ENCODE data around the gene RAD50.

The RAD50 gene

DNA sequence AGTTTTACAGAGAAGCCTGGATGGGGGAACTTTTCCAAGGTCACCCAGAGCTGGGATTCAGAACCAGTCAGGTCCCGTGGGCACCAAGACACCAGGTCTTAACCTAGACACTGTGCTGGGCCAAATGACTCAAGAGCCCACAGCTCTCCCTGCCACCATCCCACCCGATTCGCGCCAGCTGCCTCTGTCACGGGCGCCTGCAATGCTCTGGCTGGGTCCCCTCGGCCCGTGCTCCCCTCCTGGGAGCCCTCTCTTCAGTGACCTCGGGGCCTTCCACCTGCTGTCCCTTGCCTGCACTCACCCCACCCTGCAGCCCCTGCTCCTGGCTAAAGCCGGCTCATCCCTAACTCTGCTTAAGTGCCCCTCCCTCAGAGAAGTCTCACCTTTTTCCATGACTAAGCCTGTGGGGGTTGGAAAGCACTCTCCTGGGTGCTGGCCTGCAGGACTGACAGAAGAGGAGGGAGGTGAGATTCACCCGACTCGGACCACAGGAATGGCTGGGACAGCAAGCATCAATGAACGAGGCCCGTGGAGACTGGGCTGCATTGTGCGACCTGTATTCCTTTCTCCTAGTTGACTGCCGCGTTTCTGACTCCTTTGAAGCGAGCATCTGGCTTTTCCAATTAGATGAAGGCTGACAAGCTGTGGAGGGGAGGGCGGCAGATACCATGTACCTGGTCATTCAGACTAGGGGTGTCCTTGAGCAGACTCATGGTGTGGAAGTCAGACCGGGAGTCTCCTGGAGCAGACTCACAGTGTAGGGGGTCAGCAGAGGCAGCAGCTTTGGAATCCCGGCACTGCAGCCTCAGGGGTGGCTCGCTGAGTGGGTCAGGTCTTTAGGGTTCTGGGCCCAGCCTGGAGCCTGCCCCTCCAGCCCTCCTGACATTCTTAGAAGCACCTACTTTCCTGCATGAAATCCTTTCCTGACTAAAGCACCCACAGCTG, 111.3 kb downstream of the RAD50 start:
- DNase-seq (ENCODE audit: low read depth) = no peak
- H3K4me3 ChIP-seq (ENCODE audit: low read depth, low read length) = no peak overlapping the region
- TF ChIP-seq, protein P1, sequence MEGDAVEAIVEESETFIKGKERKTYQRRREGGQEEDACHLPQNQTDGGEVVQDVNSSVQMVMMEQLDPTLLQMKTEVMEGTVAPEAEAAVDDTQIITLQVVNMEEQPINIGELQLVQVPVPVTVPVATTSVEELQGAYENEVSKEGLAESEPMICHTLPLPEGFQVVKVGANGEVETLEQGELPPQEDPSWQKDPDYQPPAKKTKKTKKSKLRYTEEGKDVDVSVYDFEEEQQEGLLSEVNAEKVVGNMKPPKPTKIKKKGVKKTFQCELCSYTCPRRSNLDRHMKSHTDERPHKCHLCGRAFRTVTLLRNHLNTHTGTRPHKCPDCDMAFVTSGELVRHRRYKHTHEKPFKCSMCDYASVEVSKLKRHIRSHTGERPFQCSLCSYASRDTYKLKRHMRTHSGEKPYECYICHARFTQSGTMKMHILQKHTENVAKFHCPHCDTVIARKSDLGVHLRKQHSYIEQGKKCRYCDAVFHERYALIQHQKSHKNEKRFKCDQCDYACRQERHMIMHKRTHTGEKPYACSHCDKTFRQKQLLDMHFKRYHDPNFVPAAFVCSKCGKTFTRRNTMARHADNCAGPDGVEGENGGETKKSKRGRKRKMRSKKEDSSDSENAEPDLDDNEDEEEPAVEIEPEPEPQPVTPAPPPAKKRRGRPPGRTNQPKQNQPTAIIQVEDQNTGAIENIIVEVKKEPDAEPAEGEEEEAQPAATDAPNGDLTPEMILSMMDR (conservative IDR thresholded peaks at IDR 0.05; ENCODE audit: low read depth, low read length) = no peak

DNA sequence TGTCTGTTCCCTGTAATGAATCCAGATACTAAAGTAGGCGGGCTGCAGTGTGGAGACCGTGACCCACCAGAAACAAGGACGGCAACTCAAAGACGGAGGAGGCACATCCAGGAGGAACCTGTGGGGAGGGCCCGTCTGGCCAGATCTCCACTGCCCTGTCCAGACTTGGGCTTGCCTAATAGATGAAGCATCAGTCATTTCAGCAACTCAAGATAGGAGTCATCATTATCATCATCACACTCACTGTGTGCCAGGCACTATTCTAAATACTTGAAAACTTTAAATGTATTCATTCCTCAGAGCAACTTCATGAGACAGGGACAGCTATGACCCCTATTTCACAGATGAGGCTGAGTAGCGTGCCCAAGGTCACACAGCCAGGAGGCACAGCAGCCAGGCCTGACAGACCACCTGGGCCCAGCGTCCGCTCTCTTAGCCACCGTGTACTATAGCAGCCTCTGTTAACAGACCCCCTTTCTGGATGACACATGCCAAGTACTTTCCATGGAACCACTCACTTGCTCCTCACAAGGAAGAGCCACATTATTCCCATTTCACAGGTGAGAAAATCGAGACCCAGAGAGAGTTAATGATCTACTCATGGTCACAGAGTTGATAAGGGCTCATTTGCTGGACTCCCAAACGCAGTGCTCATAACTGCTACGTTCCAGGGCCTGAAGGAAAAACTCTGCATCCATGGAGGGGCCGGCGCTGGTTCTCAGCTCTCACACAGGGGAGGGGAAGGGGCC, 112.1 kb downstream of the RAD50 start:
- peak; percentile 10 for DNase-seq (ENCODE audit: low read depth)
- TF ChIP-seq, protein P1 (conservative IDR thresholded peaks at IDR 0.05; ENCODE audit: low read depth, low read length) = no peak
- no peak overlapping the region for H3K4me3 ChIP-seq (ENCODE audit: low read depth, low read length)

DNA sequence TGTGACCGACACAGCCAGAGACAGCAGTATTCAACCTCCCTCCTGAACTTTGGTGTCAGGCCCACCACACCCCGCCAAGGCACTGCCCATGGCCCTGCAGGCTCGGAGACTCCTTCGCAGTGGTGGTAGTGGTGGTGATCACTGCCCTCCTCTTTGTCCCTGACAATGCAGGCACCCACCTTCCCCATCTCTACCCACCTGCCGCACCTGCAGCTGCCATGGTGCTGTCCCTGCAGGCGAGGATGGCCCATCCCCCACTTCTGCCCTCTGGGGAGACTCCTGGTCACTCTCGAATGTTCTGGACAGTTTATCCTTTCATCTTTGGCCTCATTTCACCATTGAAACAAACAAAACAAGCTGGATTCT, 112.7 kb downstream of the RAD50 start:
- no peak for DNase-seq (ENCODE audit: low read depth)
- TF ChIP-seq, protein P1 (conservative IDR thresholded peaks at IDR 0.05; ENCODE audit: low read depth, low read length) = no peak
- no peak overlapping the region for H3K4me3 ChIP-seq (ENCODE audit: low read depth, low read length)

DNA sequence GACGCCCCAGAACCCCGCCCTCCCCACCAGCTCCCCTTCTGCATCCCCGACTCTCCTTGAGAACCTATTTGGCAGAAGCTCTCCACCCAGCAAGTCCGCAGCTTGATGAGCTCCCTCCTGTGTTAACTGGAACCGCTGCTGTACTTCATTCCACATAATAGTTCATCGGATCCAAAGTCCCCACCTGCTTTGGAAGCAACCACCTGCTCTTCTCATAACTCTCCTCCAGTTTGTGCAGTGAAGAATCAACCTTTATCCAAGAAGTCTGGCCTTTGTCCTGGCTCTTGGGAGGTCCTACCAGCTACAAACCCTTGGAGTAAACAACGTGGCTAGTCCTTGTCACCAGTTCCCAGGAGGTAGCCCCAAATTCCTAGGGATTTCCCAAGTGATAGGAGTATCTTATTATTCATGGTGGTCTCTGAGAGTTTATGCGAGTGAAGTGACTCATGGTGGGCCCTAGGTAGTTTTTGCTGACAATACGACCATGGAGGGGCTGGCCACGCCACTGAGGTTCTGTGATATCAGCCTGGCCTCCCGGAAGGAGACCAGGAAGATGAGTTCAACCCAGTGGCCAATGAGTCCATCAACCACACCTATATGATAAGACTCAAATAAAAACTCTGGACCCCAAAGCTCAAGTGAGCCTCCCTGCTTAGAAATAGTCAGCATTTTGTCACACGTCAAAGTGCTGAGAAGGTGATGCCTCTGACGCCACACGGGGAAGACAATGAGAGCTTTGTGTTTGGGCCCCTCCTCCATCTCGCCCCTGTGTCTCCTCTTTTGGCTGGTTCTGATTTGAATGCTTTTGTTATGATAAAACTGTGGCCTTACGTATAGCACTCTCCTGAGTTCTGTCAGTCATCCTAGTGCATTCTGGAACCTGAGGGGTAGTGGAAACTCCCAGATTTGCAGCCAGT, 113.4 kb downstream of the RAD50 start:
- TF ChIP-seq, protein P1 (conservative IDR thresholded peaks at IDR 0.05; ENCODE audit: low read depth, low read length) = no peak
- H3K4me3 ChIP-seq (ENCODE audit: low read depth, low read length) = no peak overlapping the region
- no peak for DNase-seq (ENCODE audit: low read depth)

DNA sequence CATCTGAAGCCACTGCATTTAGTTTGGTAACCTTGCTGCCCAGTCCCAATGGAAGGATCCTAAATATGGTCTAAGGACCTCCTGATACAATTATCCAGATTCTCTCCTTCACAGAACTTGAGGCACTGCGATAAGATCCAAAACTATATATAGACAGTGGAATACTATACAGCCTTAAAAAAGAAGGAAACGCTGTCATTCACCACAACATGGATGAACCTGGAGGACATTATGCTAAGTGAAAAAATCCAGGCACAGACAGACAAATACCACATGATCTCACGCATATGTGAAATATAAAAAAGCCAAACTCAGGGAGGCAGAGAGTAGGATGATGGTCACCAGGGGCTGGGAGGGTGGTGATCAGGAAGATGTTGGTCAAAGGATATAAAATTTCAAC, 114.2 kb downstream of the RAD50 start:
- TF ChIP-seq, protein P1 (conservative IDR thresholded peaks at IDR 0.05; ENCODE audit: low read depth, low read length) = no peak
- H3K4me3 ChIP-seq (ENCODE audit: low read depth, low read length) = no peak overlapping the region
- no peak for DNase-seq (ENCODE audit: low read depth)

DNA sequence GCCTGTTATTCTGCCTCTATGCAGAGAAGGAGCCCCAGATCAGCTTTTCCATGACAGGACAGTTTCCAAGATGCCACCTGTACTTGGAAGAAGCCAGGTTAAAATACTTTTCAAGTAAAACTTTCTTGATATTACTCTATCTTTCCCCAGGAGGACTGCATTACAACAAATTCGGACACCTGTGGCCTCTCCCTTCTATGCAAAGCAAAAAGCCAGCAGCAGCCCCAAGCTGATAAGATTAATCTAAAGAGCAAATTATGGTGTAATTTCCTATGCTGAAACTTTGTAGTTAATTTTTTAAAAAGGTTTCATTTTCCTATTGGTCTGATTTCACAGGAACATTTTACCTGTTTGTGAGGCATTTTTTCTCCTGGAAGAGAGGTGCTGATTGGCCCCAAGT, 116.7 kb downstream of the RAD50 start:
- TF ChIP-seq, protein P1 (conservative IDR thresholded peaks at IDR 0.05; ENCODE audit: low read depth, low read length) = no peak
- no peak overlapping the region for H3K4me3 ChIP-seq (ENCODE audit: low read depth, low read length)
- no peak for DNase-seq (ENCODE audit: low read depth)

Measured in choroid plexus epithelial cell (primary cell).